Measurements from ENCODE around the gene NPHP4. TPM values are rescaled to one million over a fixed set of nuclear protein-coding genes. Genes with fewer than 3 reads are reported as not detected.

The NPHP4 gene
- total RNA-seq, 2 experiments from 2014 or later, result 13.4 to 24.2 TPM

DNA sequence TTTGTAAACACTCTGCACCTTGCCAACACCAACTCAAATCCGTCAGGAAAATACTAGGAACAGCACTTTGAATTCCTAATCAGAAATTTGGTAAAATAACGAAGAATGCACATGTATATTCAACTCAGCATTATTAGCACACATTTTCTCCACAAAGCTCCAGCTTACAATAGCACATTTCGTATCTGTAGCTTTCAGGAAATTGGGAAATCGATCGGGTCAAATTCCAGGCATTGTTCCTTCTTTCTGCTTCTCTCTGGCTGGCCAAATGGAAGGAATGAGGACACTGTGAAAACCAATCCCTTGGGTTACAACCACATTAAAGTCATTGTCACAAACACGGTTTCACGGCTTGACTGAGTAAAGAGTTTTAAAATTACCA is 58.6 kb downstream of the NPHP4 start:
- POLR2A ChIA-PET, result interaction anchor here (0.6 kb wide), 1 partner anchor 996 kb away, joined by 4 read pairs; no protein-coding TSS in a partner anchor
- CTCF ChIA-PET (ENCODE audit: unreplicated experiment), result no interaction called here
- H3K4me3 ChIP-seq (ENCODE audit: low read depth, low read length, poor library complexity, severe bottlenecking), result no peak overlapping the region
- H2AFZ ChIP-seq (ENCODE audit: low read length), result no peak overlapping the region
- intact Hi-C loops (cut with micrococcal nuclease; ENCODE audit: unreplicated experiment), result no loop called here
- DNase-seq (ENCODE audit: low spot score), result no peak
- no peaks in the 10 kb centered on the region for H3K9me3 ChIP-seq (ENCODE audit: low read length)
- H3K4me2 ChIP-seq (ENCODE audit: low read length), result no peak overlapping the region
- no peaks in the 10 kb centered on the region for H4K20me1 ChIP-seq (ENCODE audit: insufficient read depth, low read length)
- no peak overlapping the region for H3K27ac ChIP-seq (ENCODE audit: low read depth, low read length, poor library complexity, severe bottlenecking)
- BruUV-seq (replicated peaks), result no TSS peak
- H3K79me2 ChIP-seq (ENCODE audit: insufficient read depth, low read depth, low read length), result no peaks in the 10 kb centered on the region
- peaks cover 7% of the 10 kb centered on the region; the same call in 1 of the 2 replicates for H3K36me3 ChIP-seq (ENCODE audit: insufficient read depth, low read length)
- no peaks in the 10 kb centered on the region for H3K9me2 ChIP-seq (ENCODE audit: insufficient read depth, low read length)
- no peaks in the 10 kb centered on the region for H3K4me1 ChIP-seq (ENCODE audit: insufficient read depth, low read length, poor library complexity, severe bottlenecking)
- no peak for TF ChIP-seq CTCF (conservative IDR thresholded peaks at IDR 0.05; ENCODE audit: low read length)
- no peak for TF ChIP-seq EZH2phosphoT487 (IDR thresholded peaks at IDR 0.05; ENCODE audit: borderline replicate concordance, low read depth, low read length)

DNA sequence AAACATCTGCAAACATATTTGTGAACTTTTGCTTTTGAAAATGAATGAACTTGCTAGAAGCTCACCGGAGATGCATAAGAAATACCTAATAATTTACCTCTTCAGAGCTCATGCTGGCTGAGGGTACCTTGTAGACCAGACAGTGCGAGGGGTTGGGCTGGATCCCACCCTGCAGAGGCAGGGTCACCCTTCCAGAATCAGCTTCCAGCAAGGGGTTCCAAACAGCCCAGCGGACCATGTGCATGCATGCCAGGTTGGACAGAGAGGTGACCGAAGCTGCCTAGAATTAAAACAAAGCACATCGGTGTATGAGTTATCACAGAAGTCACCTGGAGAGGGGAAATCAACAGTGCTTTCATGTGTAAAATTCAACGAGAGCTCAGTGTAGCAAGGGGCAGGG is 59.2 kb downstream of the NPHP4 start:
- Histone ChIP-seq H3K27ac (ENCODE audit: low read depth, low read length, poor library complexity, severe bottlenecking) (no peak overlapping the region), H3K9me2 (ENCODE audit: insufficient read depth, low read length) (no peaks in the 10 kb centered on the region), H3K4me2 (ENCODE audit: low read length) (no peak overlapping the region), H3K4me3 (ENCODE audit: low read depth, low read length, poor library complexity, severe bottlenecking) (no peak overlapping the region), H3K79me2 (ENCODE audit: insufficient read depth, low read depth, low read length) (no peaks in the 10 kb centered on the region), H4K20me1 (ENCODE audit: insufficient read depth, low read length) (no peaks in the 10 kb centered on the region), H3K9me3 (ENCODE audit: low read length) (no peaks in the 10 kb centered on the region), H2AFZ (ENCODE audit: low read length) (no peak overlapping the region), H3K36me3 (ENCODE audit: insufficient read depth, low read length) (peaks cover 7% of the 10 kb centered on the region; the same call in 1 of the 2 replicates), H3K4me1 (ENCODE audit: insufficient read depth, low read length, poor library complexity, severe bottlenecking) (no peaks in the 10 kb centered on the region)
- BruUV-seq (replicated peaks), result no TSS peak
- DNase-seq (ENCODE audit: low spot score), result no peak
- no peak for TF ChIP-seq CTCF (conservative IDR thresholded peaks at IDR 0.05; ENCODE audit: low read length)
- TF ChIP-seq EZH2phosphoT487 (IDR thresholded peaks at IDR 0.05; ENCODE audit: borderline replicate concordance, low read depth, low read length), result no peak
- ChIA-PET POLR2A (interaction anchor here (0.6 kb wide), 1 partner anchor 996 kb away, joined by 4 read pairs; no protein-coding TSS in a partner anchor), CTCF (ENCODE audit: unreplicated experiment) (no interaction called here)
- intact Hi-C loops (cut with micrococcal nuclease; ENCODE audit: unreplicated experiment), result no loop called here

- peaks cover 17% of the 10 kb centered on the region; the same call in 1 of the 2 replicates for H3K36me3 ChIP-seq (ENCODE audit: insufficient read depth, low read length)
- no peaks in the 10 kb centered on the region for H3K9me3 ChIP-seq (ENCODE audit: low read length)
- no peaks in the 10 kb centered on the region for H3K79me2 ChIP-seq (ENCODE audit: insufficient read depth, low read depth, low read length)
- H4K20me1 ChIP-seq (ENCODE audit: insufficient read depth, low read length), result no peaks in the 10 kb centered on the region
- intact Hi-C loops (cut with micrococcal nuclease; ENCODE audit: unreplicated experiment), result no loop called here
- no peak overlapping the region for H2AFZ ChIP-seq (ENCODE audit: low read length)
- CTCF ChIA-PET (ENCODE audit: unreplicated experiment), result no interaction called here
- no peak for DNase-seq (ENCODE audit: low spot score)
- no peak overlapping the region for H3K4me2 ChIP-seq (ENCODE audit: low read length)
- H3K9me2 ChIP-seq (ENCODE audit: insufficient read depth, low read length), result no peaks in the 10 kb centered on the region
- BruUV-seq (replicated peaks), result no TSS peak
- no peak for TF ChIP-seq CTCF (conservative IDR thresholded peaks at IDR 0.05; ENCODE audit: low read length)
- no peak for TF ChIP-seq EZH2phosphoT487 (IDR thresholded peaks at IDR 0.05; ENCODE audit: borderline replicate concordance, low read depth, low read length)
- no peak overlapping the region for H3K27ac ChIP-seq (ENCODE audit: low read depth, low read length, poor library complexity, severe bottlenecking)
- no peaks in the 10 kb centered on the region for H3K4me1 ChIP-seq (ENCODE audit: insufficient read depth, low read length, poor library complexity, severe bottlenecking)
- POLR2A ChIA-PET, result no interaction called here
- no peak overlapping the region for H3K4me3 ChIP-seq (ENCODE audit: low read depth, low read length, poor library complexity, severe bottlenecking)
Measured at GRCh38 chr1:5928714-5929400, 63.4 kb downstream of the NPHP4 start.
